Inflammatory macrophage treated with lipopolysaccharide for 4 hours (primary cell): ENCODE data around the gene STK32B.
"Not testable (repeated sequence)": the region's sequence is repeated elsewhere in the genome, so short reads cannot be mapped to it uniquely, and the experiment has no call there.

ENCODE experiments used
- DNase-seq: peaks from one replicate; pipeline ENCODE4 v3.0.0-alpha.2; 2020

Gene STK32B

DNA sequence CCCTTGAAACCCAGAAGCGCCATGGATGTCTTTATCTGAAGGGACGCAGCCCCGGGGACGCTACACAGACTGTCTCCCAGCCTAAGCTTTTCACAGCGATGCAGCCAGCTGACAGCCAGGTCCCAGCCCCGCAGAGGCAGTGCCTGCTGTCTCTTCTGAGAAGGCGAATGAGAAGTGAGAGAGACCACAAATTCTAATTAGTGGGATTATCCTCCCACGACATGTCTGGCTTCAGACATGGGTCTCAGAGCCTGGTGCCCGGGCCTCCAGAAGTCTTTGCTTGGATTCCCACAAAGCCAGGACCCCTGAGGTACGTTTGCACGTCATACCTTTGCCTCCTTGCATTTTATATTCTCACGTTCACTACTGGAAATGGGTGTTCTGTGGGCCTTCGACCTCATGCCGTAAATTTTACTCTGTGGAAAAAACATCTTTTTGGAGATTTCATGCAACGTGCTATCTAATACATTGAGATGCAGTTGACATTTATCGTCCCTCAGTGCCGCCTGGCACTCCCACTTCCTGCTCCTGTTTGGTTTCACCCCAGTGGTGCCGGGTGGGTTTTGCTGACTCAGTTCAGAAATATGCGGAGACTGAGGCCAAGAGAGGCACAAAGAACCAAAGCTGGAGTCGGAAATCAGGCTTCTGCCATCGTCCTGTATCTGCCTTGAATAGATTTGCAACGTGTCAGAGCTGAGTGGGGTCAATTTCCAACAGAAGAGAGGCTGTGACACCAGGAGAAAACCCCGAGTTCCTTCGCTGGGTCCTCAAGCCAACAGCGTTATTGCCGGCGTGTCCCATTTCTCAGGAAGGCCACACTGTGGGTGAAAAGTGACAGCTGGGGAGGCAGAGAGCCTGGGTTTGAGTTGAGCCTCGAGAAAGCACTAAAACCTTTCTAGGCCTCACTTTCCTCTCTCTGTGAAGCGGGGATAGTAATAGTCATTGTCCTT is 114.4 kb downstream of the STK32B start:
- no peak for DNase-seq

DNA sequence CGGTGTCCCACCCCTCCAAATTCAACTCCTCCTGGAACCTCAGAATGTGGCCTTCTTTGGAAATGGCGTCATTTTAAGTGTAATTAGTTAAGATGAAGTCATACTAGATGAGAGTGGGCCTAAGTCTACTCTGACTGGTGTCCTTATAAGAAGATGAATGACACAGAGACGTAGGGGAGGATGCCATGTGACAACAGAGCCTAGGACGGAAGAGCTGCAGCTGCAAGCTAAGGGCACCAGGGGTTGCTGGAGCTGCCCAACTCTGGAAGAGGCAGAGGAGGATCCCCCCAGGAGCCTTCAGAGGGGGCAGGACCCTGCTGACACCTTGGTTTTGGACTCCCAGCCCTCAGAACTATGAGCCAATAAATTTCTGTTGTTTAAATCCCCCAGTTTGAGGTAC is 115.1 kb downstream of the STK32B start:
- no peak for DNase-seq

DNA sequence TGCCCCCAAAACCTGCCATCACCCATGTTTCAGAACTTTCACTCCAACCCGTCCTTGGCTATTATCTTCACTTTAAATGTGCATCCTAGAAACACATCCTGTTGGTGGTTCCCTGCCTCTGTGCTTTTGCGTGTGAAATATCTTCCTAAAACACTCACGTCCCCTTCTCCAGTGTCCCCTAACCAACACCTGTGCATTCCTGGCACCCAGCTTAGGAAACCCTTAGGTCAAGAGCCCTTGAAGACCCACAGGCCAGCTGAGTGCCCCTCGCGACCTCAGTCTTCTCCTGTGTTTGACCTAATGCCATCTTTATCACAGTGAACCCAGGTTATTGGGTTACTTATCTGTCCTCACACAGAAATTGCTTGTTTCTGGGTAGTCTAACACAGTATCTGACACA is 117.6 kb downstream of the STK32B start:
- DNase-seq = no peak

DNA sequence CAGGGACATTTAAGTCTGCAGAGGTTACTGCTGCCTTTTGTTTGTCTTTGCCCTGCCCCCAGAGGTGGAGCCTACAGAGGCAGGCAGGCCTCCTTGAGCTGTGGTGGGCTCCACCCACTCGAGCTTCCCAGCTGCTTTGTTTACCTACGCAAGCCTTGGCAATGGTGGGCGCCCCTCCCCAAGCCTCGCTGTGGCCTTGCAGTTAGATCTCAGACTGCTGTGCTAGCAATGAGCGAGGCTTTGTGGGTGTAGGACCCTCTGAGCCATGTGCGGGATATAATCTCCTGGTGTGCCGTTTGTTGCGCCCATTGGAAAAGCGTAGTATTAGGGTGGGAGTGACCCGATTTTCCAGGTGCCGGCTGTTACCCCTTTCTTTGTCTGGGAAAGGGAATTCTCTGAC is 124.6 kb downstream of the STK32B start:
- DNase-seq = not testable (repeated sequence)

DNA sequence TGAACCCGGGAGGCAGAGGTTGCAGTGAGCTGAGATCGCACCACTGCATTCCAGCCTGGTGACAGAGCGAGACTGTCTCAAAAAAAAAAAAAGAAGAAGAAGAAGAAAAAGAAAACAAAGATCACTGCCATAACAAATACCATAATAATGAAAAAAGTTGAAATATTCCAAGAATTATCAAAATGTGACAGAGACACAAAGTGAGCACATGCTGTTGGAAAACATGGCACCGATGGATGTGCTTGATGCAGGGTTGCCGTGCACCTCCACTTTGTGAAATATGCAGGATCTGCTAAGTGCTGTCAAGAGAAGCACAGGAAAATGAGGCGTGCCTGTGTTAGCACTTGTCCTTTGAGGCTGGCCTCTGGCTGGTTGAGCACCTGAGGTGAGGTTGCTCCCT is 133.3 kb downstream of the STK32B start:
- DNase-seq = no peak

DNA sequence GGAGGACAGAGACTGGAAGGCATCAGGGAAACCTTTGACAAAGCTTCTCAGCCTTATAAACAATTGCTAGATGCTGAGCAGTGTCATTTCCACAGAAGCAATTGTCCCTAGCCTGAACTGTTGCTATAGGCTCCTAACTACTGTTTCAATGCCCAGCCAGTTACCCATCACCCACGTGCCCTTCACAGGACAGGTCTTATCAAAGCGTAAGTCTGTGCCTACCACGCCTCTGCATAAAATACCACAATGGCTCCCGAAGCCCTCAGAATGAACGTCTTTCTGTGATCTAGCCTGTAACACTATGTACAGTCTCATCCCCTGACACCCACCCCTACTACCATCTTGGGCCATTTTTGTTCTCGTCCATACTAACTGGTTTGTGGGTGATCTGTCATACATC is 134.3 kb downstream of the STK32B start:
- no peak for DNase-seq

DNA sequence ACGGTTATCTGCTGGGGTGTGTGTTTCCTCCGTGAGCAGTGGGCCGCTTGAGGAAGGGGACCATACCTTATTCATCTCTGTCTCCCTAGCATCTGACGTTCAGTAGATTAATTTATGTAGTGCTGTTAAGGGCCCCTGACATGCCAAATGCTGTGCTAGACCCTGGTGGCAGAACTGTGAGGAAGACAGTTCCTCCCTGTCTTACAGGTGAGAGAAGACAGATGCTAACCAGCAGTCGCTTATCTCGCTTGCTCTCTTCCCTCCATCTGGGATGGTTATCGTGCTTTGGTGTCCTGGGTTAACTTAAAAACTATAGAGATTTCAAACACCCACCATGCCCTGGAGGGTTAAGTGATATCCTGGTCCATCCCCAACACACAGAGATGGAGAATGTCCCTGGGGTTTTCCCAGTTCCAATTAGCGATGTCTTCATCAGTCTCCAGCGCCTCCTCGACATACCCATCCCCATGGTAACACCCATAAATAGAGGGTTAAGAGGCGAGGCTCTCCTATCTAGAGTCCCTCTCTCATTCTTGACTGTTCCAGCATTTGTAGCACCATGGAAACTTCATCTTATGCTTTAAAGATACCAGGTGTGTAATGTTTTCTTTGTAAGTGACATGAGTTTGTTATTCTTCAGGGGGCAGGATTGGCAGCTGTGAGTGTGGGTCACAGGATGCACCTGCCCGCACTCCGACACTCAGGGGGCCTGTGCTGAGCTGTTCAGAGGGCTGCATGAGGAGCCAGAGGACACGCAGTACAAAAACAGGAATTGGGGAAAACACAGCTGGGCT is 135.2 kb downstream of the STK32B start:
- DNase-seq = no peak

DNA sequence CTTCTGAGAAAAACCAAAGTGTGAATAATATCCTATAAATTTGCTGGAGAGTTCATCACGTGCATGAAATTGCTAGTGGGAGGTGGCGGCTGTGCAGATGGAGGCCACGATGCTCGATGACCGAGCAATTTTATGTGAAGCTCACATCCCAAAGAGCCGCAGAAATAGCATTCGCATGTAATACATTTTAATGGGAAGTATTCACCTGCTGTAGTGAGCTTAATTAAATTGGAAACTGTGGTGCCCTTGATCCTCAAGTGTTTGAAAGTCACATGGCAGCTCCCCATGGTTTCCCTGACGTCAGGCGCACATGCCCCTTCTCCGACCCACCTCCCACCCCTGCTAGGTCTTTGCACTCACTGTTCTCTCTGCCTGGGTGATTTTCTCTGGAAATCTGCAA is 136.8 kb downstream of the STK32B start:
- no peak for DNase-seq

DNA sequence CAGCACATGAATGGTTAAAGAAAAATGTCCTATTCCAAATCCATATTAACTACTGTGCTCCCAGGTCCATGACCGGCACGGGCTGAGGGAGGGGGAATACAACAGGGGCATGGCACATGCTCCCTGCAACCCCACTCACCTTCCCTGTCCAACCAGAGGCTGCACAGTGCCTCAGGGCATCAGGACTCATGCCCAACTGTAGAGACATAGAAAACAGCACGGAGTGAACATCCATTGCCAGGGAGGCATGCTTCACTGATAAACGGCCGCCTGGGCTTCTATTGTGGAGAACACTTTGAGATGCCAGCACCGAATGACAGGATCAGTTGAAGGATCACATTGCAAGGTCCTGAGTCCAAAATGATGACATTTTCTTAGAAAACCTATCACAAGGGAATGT is 140.6 kb downstream of the STK32B start:
- no peak for DNase-seq

DNA sequence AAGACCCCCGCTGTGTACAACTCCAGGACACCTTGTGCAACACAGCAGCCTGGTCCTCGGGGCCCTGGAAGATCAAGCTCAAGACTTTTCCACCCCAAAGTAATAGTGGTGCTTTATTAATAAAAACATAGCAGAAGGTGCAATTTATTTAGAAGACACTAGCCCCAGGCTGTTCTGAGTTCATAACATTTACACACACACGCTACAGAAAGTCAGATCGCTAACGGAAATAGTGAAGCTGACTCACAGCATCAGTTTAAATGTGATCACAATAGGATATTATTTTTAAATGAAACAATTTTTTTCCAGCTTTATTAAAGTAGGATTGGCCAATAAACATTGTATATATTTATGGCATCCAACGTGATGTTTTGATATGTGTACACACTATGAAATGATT is 141.0 kb downstream of the STK32B start:
- no peak for DNase-seq

DNA sequence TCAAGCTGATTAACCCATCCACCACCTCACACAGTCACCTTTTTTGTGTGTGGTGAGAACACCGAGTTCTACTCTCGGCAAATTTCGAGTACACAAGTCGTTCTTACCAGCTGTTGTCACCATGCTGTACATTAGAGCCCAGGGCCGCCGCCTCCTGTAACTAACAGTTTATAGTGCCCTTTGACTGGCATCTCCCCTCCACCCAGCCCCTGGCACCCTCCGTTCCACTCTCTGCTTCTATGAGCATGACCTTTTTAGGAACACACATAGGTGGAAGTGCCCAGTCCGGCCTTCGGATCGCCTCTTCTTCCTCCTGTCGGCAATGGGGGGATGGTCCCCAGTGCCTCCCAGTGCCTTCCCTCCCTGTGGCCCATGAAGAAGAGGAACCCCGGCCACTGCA is 141.4 kb downstream of the STK32B start:
- no peak for DNase-seq

DNA sequence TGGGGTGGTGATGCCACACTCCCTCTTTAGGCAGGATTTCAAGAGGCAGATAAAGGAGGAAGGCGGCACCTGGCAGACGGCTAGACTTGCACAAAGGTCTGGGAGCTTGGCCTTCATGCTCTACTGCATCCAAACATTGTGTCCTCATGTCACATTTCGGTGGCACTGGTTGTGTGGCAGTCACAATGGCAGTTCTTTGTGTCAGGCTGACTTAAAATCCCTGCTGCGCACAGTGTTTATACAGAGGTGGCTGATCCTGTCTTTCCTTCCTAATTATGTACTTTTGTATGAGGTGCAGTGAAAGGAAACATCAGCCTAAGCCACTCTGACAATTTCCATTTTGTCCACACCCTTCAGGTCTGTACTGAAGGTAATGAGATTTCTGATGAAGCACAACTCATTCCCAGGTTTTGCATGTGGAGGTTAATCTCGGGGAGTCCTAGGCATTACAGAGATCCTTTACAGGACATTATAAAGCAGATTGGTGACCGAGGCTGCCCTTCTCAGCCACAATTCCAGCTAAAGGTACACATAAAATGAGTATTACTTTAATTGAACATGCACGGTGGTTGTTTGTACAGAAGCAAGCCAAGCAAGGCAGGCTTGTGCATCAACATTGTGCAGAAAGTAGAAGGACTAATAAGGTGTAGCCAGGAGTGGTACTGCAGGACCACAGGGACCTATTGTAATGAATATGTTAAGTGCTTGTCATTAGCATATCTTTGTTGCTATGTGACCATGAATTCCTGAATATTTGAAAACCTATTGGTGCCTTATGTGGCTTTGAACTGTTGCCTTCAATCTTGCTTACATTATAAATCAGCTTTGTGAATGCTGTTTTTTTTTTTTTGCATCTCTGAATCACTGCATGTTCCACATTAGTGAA is 147.6 kb downstream of the STK32B start:
- DNase-seq = no peak

DNA sequence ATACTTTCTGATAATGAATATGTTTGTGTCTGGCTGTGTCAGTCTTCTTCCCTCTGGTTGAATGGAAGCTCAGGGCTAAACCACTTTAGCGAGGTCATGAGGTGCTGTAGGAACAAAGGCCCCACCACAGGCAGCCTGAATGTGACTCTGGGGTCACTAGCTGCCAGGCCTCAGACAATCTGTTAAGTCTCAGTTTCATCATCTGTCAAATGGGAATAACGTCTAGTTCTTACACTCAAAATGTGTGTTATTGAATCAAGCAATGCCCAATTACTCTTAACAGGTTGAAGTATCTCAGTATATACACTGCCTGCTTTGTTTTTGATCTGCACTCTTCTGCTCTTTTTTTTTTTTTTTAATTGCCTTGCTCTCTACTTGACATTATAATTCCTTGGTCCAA is 148.6 kb downstream of the STK32B start:
- no peak for DNase-seq

DNA sequence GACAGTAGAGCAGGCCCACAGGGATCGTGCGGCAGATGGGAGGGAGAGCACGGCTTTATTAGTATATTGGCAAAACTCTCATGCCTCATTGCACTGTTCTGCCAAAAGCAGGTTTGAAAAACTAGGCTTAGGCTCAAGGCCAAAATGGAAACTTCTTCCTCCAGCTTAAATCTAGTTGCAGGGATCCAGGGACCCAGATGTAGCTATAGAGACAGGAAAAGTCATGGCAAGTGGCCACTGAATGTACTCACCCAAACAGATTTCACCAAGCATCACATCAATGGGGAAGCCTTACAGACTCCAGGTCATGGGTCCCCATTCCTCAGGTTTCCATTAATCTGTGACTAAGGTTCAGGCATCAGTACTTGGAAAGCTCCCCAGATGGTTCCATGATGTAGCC is 149.2 kb downstream of the STK32B start:
- DNase-seq = no peak

DNA sequence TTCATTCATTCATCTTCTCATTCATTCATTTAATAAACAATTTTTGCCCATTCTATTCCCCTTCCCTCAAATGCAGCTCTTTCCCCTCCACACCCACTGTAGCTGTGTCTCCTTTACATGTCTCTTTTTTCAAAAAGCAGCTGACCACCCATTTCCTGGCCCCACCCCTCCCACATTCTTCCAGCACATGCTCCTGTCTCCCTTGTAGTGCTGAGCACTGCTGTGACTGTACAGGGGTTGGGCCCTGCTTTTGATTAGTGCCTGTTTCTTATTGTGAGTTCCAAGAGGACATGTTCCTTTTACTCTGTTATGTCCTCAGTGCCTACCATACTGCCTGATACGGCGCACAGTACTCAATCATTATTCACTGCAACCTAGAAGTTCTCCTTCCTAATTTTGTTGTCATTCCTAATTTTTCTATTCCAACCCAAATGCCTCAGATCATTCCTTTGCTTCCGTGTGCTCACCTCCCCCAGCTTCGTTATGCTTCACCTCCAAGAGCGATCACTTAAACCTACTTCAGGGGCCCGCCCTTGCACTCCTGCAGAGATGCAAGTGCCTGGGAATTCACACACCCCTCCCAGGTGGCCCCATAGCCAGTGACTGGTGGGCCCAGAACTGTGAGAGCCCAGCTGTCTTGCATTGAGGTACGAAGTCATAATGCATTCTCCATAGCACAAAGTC is 152.2 kb downstream of the STK32B start:
- DNase-seq = no peak

DNA sequence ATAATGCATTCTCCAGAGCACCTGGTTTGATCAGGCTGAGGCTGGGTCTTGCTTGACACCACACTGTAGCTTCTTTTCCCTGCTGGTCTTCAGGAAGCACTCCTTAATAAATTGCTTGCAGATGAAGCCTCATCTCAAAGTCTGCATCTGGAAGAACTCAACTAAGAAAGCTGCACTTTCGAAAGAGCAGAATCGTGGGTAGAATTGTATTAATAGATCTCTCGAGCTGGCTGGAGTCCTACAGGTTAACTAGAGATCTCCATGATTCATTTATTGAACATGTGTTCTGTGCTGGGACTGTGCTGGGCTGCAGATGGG is 152.7 kb downstream of the STK32B start:
- no peak for DNase-seq

DNA sequence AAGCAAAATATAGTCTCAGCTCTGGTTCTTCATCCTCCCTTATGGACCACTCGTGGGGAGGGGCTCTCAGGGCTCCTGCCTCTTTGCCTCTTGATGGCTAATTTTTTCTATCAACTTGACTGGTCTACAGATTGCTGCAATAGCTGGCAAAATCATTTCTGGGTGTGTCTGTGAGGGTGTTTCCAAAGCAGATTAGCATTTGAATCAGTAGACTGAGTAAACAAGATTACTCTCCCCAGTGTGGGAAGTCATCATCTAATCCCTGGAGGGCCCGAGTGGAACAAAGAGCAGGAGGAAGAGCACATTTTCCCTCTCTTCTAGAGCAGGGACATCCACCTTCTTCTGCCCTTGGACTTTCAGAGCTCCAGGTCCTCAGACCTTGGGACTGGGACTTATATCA is 153.5 kb downstream of the STK32B start:
- DNase-seq = no peak

DNA sequence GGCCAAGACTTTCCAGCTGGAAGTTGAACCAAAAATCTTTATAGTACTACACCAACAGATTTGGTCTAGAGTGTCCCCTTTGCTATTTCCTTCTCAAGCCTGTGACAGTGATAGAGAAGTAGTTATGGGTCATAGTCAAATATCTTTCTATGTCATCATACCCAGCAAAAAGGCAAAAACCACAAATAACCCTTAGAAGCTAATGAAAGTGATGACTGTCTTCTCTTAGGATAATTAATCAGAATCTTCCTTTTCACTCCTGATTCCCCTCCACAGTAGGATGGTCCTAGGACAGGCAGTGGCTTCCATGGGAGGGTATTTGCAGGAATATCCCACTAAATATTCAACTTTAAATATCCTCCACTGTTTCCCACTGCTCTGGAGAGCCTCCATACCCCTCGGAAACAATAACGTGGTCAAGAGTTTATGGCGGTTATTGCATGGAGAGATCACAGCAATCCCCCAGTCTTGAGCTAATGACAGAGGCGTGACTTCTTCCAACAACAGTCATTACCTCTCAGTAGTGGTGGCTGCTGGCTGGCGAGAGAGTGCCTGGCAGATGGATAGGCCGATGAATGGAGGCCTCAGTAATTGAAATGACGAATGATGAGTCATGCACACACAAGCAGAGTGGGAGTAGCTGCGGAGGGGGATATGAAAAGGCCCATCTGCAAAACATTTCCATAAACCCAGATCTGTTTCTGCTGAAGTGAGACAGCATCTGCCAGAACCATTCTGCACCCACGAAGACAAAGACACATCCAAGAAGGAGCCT is 154.9 kb downstream of the STK32B start:
- DNase-seq = no peak

DNA sequence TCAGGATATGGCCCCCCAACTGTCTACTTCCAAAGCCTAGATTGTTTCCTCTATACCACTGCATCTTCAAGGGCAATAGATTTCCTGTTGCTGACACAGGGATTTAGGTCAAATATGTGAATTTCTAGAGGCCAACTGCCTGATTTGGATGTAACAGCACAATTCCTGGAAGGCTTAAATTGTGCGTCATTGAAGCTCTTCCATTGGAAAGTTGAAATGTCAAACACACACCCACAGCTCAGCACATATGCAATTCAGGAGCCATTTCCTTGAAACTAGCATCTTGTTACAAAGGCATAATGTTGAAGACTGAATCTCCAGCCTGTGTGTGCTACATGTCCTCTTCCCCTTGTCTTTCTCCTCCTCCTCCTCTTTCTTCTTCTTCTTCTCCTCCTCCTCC is 158.6 kb downstream of the STK32B start:
- no peak for DNase-seq

DNA sequence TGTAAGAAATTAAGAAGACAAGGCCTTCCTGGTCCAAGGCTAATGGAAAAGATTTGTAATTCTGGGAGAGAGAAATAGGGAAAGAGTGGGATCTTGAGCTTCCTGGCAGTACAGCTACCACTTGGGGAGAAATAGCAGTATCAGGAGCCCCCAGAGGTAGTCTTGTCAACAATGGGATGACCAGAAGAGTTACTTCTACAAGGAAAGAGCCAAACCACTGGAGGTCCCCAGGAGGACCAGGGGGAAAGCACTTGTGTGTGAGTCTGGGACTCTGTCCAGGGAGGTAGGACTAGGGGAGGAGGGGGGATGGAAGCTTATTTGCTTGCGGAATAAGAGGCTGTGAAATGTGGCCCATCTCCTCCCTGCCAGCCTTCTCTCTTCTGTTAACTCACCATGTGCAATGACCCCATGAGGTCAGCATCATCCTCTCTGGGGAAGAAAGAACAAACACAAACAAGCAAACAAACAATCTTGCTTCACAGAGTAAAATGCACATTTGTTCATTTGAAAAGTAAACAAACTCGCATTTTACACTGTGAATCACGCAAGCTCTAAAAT is 160.1 kb downstream of the STK32B start:
- no peak for DNase-seq

DNA sequence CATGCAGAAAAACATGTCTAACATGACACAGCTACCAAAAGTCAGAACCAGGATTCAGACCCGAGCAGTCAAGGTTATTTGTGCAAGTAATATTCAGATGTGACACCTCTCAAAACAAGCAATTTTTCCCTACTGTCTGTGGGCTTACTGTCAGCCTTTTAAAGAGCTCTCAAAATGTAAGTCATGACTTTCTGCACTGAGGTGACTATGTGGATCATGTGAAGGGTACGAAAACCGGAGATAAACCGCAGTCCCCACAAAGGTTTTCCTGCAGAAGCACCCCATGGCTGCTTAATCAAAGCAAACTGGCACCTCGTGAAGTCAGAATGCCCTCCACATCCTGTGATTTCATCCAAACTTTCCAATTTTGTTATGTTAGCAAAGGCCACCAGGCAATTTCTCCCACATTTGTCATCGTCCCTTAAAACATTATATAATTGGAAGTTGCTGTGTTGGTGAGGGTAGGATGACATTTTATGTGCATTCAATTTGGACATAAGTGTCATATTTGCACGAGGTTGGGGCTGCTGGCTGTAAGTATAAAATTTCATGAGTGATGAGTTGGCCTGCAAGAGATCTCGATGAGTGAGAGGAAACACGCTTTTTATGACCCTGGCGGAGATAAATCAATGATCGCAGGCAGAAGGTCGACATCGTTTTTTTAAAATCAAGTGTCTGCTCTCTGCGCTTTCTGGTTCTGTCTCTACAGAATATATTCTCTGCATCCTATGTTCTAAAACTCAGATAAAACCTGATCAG is 161.2 kb downstream of the STK32B start:
- no peak for DNase-seq
